A549 (cell line): ENCODE results near the gene USH1C. TPM values are rescaled to one million over a fixed set of nuclear protein-coding genes. Genes with fewer than 3 reads are reported as not detected.
A peak's percentile ranks its signal among the peaks of the same experiment; 100 is the strongest.

Experiments
- ATAC-seq, 2 experiments: fragments of 200-7000 bp in 1 of 2; fragments of >200 bp in 1 of 2; cut with Nextera tagmentation in 1 of 2; cut with Tn5 transposase in 1 of 2; 3 replicates each; pipeline versions ENCODE4 v1.8.0 to v1.9.1; 2018 to 2020; ENCODE audit warnings: mild to moderate bottlenecking in 1 of 2, moderate library complexity in 1 of 2
- CTCF ChIA-PET: fragments of 300-600 bp; sonication (Branson Sonifier 250); formaldehyde crosslinking; extraction: SDS; loops from one replicate; lab custom pipeline; 2021; ENCODE audit warnings: antibody characterized with exemption, inconsistent platforms; lab: Yijun Ruan, JAX
- POLR2A ChIA-PET: fragments of 350-600 bp; formaldehyde crosslinking; extraction: SDS; loops from one replicate; lab custom pipeline; 2021; ENCODE audit warnings: antibody characterized with exemption, inconsistent platforms; lab: Yijun Ruan, JAX
- DNase-seq, 2 experiments: peaks; one replicate each; pipeline versions ENCODE4 v3.0.0 to v3.0.0-alpha.2; 2011 to 2016; ENCODE audit warnings: low read depth in 1 of 2, low spot score in 1 of 2
- FAIRE-seq: peaks from 2 replicates; lab custom pipeline; 2011; peaks lifted over from hg19 to GRCh38; lab: Jason Lieb, UNC
- H3K27ac ChIP-seq, 2 experiments: fragments of >200 bp; sonication (Bioruptor Twin); formaldehyde crosslinking; 3 replicates each; pipeline ENCODE4 v1.5.1; 2016 to 2017
- H3K4me1 ChIP-seq: fragments of >200 bp; sonication (Bioruptor Twin); formaldehyde crosslinking; 3 replicates; pipeline ENCODE4 v1.6.1; 2016
- H3K4me2 ChIP-seq: fragments of >200 bp; sonication (Bioruptor Twin); formaldehyde crosslinking; 3 replicates; pipeline ENCODE4 v1.6.1; 2016
- H3K4me3 ChIP-seq: fragments of >200 bp; sonication (Bioruptor Twin); formaldehyde crosslinking; 3 replicates; pipeline ENCODE4 v1.5.1; 2016
- H3K9me3 ChIP-seq: fragments of >200 bp; sonication (Bioruptor Twin); formaldehyde crosslinking; 3 replicates; pipeline ENCODE4 v1.6.1; 2016
- BHLHE40 ChIP-seq: IDR thresholded peaks from 2 replicates; pipeline ENCODE4 v1.6.1; 2012; ENCODE audit warnings: low read depth, low read length, inconsistent platforms
- CBX2 ChIP-seq: fragments of 200-600 bp; sonication (generic); IDR thresholded peaks from 2 replicates; pipeline ENCODE4 v1.6.1; 2016; ENCODE audit warnings: low read depth, mild to moderate bottlenecking, borderline replicate concordance
- EHMT2 ChIP-seq: fragments of 200-600 bp; sonication (generic); IDR thresholded peaks from 2 replicates; pipeline ENCODE4 v1.6.1; 2016; ENCODE audit warnings: antibody characterized with exemption, low read depth, mild to moderate bottlenecking, moderate library complexity
- HDAC2 ChIP-seq: fragments of 200-600 bp; sonication (generic); IDR thresholded peaks from 2 replicates; pipeline ENCODE4 v1.6.1; 2016
- HES2 ChIP-seq: fragments of >200 bp; sonication (Bioruptor Twin); formaldehyde crosslinking; IDR thresholded peaks from 2 replicates; pipeline ENCODE4 v1.6.1; 2016
- HEYL ChIP-seq: fragments of 250-450 bp; sonication (Bioruptor Pico); IDR thresholded peaks from 2 replicates; pipeline ENCODE4 v1.8.0; 2021; ENCODE audit warnings: mild to moderate bottlenecking, moderate library complexity
- HOXB5 ChIP-seq: fragments of 250-450 bp; sonication (Bioruptor Pico); IDR thresholded peaks from 2 replicates; pipeline ENCODE4 v1.5.0; 2020; ENCODE audit warnings: mild to moderate bottlenecking, moderate library complexity
- KDM1A ChIP-seq: fragments of 200-600 bp; sonication (generic); IDR thresholded peaks from 2 replicates; pipeline ENCODE4 v1.6.1; 2016; ENCODE audit warnings: low read depth, mild to moderate bottlenecking
- MAFK ChIP-seq: fragments of 450-650 bp; IDR thresholded peaks from 2 replicates; pipeline ENCODE4 v1.6.1; 2014; ENCODE audit not compliant: partially characterized antibody
- NFE2L2 ChIP-seq: fragments of 150-350 bp; conservative IDR thresholded peaks from 2 replicates; pipeline ENCODE4 v1.6.1; 2014; ENCODE audit warnings: low read length
- PBX3 ChIP-seq: IDR thresholded peaks from 2 replicates; pipeline ENCODE4 v1.6.1; 2012
- PHF8 ChIP-seq: fragments of 200-600 bp; sonication (generic); IDR thresholded peaks from 2 replicates; pipeline ENCODE4 v1.6.1; 2016; ENCODE audit warnings: low read depth, mild to moderate bottlenecking, antibody characterized with exemption, moderate library complexity, borderline replicate concordance
- RAD21 ChIP-seq, 2 experiments: fragments of >200 bp in 1 of 2; sonication (Bioruptor Twin) in 1 of 2; formaldehyde crosslinking in 1 of 2; IDR thresholded peaks in 1 of 2; conservative IDR thresholded peaks in 1 of 2; 2 replicates in 1 of 2; 3 replicates in 1 of 2; pipeline ENCODE4 v1.6.1; 2012 to 2018; ENCODE audit warnings: inconsistent platforms in 1 of 2
- RARB ChIP-seq: fragments of 250-450 bp; sonication (Bioruptor Pico); IDR thresholded peaks from 2 replicates; pipeline ENCODE4 v1.8.0; 2021; ENCODE audit warnings: mild to moderate bottlenecking, moderate library complexity
- SMC3 ChIP-seq: fragments of >200 bp; sonication (Bioruptor Twin); formaldehyde crosslinking; IDR thresholded peaks from 3 replicates; pipeline ENCODE4 v1.6.1; 2018; ENCODE audit warnings: inconsistent platforms
- TFCP2L1 ChIP-seq: fragments of 250-450 bp; sonication (Bioruptor Pico); IDR thresholded peaks from 2 replicates; pipeline ENCODE4 v1.5.0; 2021; ENCODE audit warnings: mild to moderate bottlenecking
- USF2 ChIP-seq: fragments of 450-650 bp; IDR thresholded peaks from 2 replicates; pipeline ENCODE4 v1.6.1; 2014; ENCODE audit warnings: antibody characterized with exemption
- ZC3H11A ChIP-seq: fragments of 450-650 bp; IDR thresholded peaks from 2 replicates; pipeline ENCODE4 v1.6.1; 2014; ENCODE audit warnings: antibody characterized with exemption, mild to moderate bottlenecking
- ZSCAN20 ChIP-seq: fragments of 250-450 bp; sonication (Bioruptor Pico); IDR thresholded peaks from 2 replicates; pipeline ENCODE4 v1.8.0; 2022; ENCODE audit warnings: mild to moderate bottlenecking, moderate library complexity
- WGBS: methylation state at CpG from one replicate; pipeline ENCODE4 v1.1.6; 2017; ENCODE audit errors: missing lambda C conversion rate; 5-methylcytosine and 5-hydroxymethylcytosine counted together
- polyA plus RNA-seq, 4 experiments: library from polyadenylated mRNA; depleted of rRNA in 3 of 4; stranded (reverse); fragments of >200 nt; fragmentation: RNase III in 1 of 4; extraction: RNeasy Plus Mini Kit Qiagen cat#74134 plus additional on column Dnase treatment in 1 of 4; gene quantifications; 2 replicates in 3 of 4; 3 replicates in 1 of 4; pipeline ENCODE4 v1.2.3, GENCODE V29; 2011 to 2017
- TF ChIP-seq, protein P1 (sequence below): fragments of >200 bp; sonication (Bioruptor Twin); formaldehyde crosslinking; IDR thresholded peaks from 3 replicates; pipeline ENCODE4 v1.5.1; 2016
- TF ChIP-seq, protein P2 (sequence below): fragments of >200 bp; sonication (Bioruptor Twin); formaldehyde crosslinking; IDR thresholded peaks from 3 replicates; pipeline ENCODE4 v1.6.1; 2016
- TF ChIP-seq, protein P3 (sequence below): IDR thresholded peaks from 2 replicates; pipeline ENCODE4 v1.6.1; 2012; ENCODE audit warnings: low read depth, borderline replicate concordance

Gene USH1C
- polyA plus RNA-seq, 2 of the 4 experiments (the other 2 are of a cell fraction), result 3.2 to 8.6 TPM

GRCh38 chr11:17550450-17551346 is 6.5 kb upstream of the USH1C start:
- CTCF ChIA-PET, result interaction anchor here (0.9 to 2.5 kb wide), 2 partner anchors 23 to 183 kb away, joined by 3 to 8 read pairs; no protein-coding TSS in a partner anchor
- DNase-seq, result no peak
- POLR2A ChIA-PET, result no interaction called here
- H3K4me2 ChIP-seq, result no peak overlapping the region
- no peak overlapping the region for H3K27ac ChIP-seq
- H3K9me3 ChIP-seq, result no peaks in the 10 kb centered on the region
- H3K4me1 ChIP-seq, result no peaks in the 10 kb centered on the region
- TF ChIP-seq HOXB5, result no peak
- TF ChIP-seq, protein P1, sequence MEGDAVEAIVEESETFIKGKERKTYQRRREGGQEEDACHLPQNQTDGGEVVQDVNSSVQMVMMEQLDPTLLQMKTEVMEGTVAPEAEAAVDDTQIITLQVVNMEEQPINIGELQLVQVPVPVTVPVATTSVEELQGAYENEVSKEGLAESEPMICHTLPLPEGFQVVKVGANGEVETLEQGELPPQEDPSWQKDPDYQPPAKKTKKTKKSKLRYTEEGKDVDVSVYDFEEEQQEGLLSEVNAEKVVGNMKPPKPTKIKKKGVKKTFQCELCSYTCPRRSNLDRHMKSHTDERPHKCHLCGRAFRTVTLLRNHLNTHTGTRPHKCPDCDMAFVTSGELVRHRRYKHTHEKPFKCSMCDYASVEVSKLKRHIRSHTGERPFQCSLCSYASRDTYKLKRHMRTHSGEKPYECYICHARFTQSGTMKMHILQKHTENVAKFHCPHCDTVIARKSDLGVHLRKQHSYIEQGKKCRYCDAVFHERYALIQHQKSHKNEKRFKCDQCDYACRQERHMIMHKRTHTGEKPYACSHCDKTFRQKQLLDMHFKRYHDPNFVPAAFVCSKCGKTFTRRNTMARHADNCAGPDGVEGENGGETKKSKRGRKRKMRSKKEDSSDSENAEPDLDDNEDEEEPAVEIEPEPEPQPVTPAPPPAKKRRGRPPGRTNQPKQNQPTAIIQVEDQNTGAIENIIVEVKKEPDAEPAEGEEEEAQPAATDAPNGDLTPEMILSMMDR, result no peak
- no peak for TF ChIP-seq PBX3
- TF ChIP-seq, protein P2, sequence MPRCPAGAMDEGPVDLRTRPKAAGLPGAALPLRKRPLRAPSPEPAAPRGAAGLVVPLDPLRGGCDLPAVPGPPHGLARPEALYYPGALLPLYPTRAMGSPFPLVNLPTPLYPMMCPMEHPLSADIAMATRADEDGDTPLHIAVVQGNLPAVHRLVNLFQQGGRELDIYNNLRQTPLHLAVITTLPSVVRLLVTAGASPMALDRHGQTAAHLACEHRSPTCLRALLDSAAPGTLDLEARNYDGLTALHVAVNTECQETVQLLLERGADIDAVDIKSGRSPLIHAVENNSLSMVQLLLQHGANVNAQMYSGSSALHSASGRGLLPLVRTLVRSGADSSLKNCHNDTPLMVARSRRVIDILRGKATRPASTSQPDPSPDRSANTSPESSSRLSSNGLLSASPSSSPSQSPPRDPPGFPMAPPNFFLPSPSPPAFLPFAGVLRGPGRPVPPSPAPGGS, result no peak
- TF ChIP-seq RARB (CRISPR knock-in tag), result no peak
- no peak for TF ChIP-seq SMC3
- TF ChIP-seq EHMT2, result no peak
- no peak for TF ChIP-seq BHLHE40
- TF ChIP-seq USF2, result no peak
- TF ChIP-seq HEYL, result no peak
- TF ChIP-seq KDM1A, result no peak
- no peak for TF ChIP-seq ZC3H11A
- H3K4me3 ChIP-seq, result no peak overlapping the region
- no peak for ATAC-seq
- FAIRE-seq, result no peak
- WGBS, result 52% methylated on average over 12 of the region's 12 CpGs

GRCh38 chr11:17548444-17548843 is 4.2 kb upstream of the USH1C start:
- CTCF ChIA-PET, result interaction anchor here (0.7 to 1.3 kb wide), 4 partner anchors 13 to 196 kb away, joined by 3 read pairs; no protein-coding TSS in a partner anchor
- TF ChIP-seq NFE2L2 (no peak), TFCP2L1 (CRISPR knock-in tag) (no peak), CBX2 (no peak)
- DNase-seq, result peak; percentile 32 to 40
- H3K4me3 ChIP-seq, result no peak overlapping the region
- POLR2A ChIA-PET, result no interaction called here
- no peaks in the 10 kb centered on the region for H3K9me3 ChIP-seq
- 44% methylated on average over 6 of the region's 6 CpGs for WGBS
- no peak overlapping the region for H3K27ac ChIP-seq
- ATAC-seq, result peak in 1 of 2 experiments; percentile 61; a peak in 3 of 6 replicates
- no peak for FAIRE-seq
- H3K4me2 ChIP-seq, result no peak overlapping the region
- peaks cover 3% of the 10 kb centered on the region; the same call in 1 of the 3 replicates for H3K4me1 ChIP-seq

- ChIA-PET CTCF (interaction anchor here (0.7 to 1.2 kb wide), 3 partner anchors 14 to 195 kb away, joined by 3 read pairs; no protein-coding TSS in a partner anchor), POLR2A (no interaction called here)
- ATAC-seq (no peak), DNase-seq (no peak), FAIRE-seq (no peak)
- Histone ChIP-seq H3K4me1 (peaks cover 7% of the 10 kb centered on the region; the same call in 1 of the 3 replicates), H3K4me2 (no peak overlapping the region), H3K4me3 (no peak overlapping the region), H3K9me3 (no peaks in the 10 kb centered on the region), H3K27ac (no peak overlapping the region)
- 65% methylated on average over 4 of the region's 9 CpGs for WGBS
- TF ChIP-seq, protein P1, result no peak
- no peak for TF ChIP-seq MAFK
- TF ChIP-seq HDAC2, result no peak
- TF ChIP-seq HES2, result no peak
- TF ChIP-seq RAD21 (conservative IDR thresholded peaks at IDR 0.05 in 1 of 2, IDR thresholded peaks at IDR 0.05 in 1 of 2), result no peak
- no peak for TF ChIP-seq CBX2
- no peak for TF ChIP-seq ZSCAN20
- TF ChIP-seq PHF8, result no peak
- TF ChIP-seq, protein P3, sequence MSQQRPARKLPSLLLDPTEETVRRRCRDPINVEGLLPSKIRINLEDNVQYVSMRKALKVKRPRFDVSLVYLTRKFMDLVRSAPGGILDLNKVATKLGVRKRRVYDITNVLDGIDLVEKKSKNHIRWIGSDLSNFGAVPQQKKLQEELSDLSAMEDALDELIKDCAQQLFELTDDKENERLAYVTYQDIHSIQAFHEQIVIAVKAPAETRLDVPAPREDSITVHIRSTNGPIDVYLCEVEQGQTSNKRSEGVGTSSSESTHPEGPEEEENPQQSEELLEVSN, result no peak
- no peak for TF ChIP-seq HEYL
Measured at GRCh38 chr11:17547932-17548331, 3.7 kb upstream of the USH1C start.
